ENCODE measurements around the gene KCTD2. TPM values are rescaled to one million over a fixed set of nuclear protein-coding genes. Genes with fewer than 3 reads are reported as not detected.

The KCTD2 gene
- polyA plus RNA-seq, 2 of the 4 experiments (the other 2 are of a cell fraction), result 18.8 to 31.3 TPM

DNA sequence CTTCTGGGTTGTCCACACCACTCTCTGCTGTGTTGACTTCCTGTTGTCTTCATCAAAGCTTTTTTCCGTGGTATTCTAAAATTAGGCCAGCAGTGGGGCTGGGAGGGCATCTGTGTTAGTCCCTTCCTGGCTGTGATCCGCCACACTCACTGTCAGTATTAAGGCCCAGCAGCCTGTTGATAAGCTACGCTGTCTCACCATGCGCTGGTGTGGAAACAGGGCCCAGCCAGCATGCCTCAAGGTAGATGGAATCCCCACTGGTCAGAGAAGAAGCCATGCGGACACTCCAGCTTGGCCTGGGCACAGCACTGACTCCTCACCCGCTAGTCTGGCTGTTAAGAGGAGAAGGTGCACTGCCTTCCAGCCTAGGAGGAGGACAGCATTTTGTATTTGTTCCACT, 48.2 kb upstream of the KCTD2 start:
- Histone ChIP-seq H3K9me3 (no peaks in the 10 kb centered on the region), H3K4me3 (no peak overlapping the region), H3K27ac (no peak overlapping the region), H3K4me1 (peaks cover 11% of the 10 kb centered on the region), H3K4me2 (no peak overlapping the region)
- ATAC-seq (no peak; a peak in 1 of 6 replicates), FAIRE-seq (no peak), DNase-seq (ENCODE audit: low read depth in 1 of 2, low spot score in 1 of 2) (no peak)
- POLR2A ChIA-PET, result interaction anchor here (1.2 to 1.5 kb wide), 3 partner anchors 13 to 36 kb away, joined by 3 to 7 read pairs (median 6); partner anchors contain the start of gene MRPL58
- WGBS (ENCODE audit: missing lambda C conversion rate), result 83% methylated on average over 6 of the region's 6 CpGs
- TF ChIP-seq BHLHE40 (IDR thresholded peaks at IDR 0.05; ENCODE audit: low read depth, low read length), result no peak
- TF ChIP-seq RNF2 (IDR thresholded peaks at IDR 0.05; ENCODE audit: borderline replicate concordance, low read depth), result no peak
- no peak for TF ChIP-seq ZSCAN20 (CRISPR knock-in tag; IDR thresholded peaks at IDR 0.05)
- no peak for TF ChIP-seq KDM5A (IDR thresholded peaks at IDR 0.05)
- TF ChIP-seq HOXB5 (CRISPR knock-in tag; IDR thresholded peaks at IDR 0.05), result no peak
- TF ChIP-seq, protein P1, sequence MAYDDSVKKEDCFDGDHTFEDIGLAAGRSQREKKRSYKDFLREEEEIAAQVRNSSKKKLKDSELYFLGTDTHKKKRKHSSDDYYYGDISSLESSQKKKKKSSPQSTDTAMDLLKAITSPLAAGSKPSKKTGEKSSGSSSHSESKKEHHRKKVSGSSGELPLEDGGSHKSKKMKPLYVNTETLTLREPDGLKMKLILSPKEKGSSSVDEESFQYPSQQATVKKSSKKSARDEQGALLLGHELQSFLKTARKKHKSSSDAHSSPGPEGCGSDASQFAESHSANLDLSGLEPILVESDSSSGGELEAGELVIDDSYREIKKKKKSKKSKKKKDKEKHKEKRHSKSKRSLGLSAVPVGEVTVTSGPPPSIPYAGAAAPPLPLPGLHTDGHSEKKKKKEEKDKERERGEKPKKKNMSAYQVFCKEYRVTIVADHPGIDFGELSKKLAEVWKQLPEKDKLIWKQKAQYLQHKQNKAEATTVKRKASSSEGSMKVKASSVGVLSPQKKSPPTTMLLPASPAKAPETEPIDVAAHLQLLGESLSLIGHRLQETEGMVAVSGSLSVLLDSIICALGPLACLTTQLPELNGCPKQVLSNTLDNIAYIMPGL (CRISPR knock-in tag; IDR thresholded peaks at IDR 0.05; ENCODE audit: borderline replicate concordance), result no peak
- TF ChIP-seq NFE2L2 (conservative IDR thresholded peaks at IDR 0.05; ENCODE audit: low read length), result no peak
- no peak for TF ChIP-seq ZNF302 (CRISPR knock-in tag; IDR thresholded peaks at IDR 0.05)
- no peak for TF ChIP-seq CHD2 (IDR thresholded peaks at IDR 0.05; ENCODE audit: low read length, partially characterized antibody)
- TF ChIP-seq HEYL (CRISPR knock-in tag; IDR thresholded peaks at IDR 0.05), result no peak
- no peak for TF ChIP-seq GATA3 (IDR thresholded peaks at IDR 0.05; ENCODE audit: borderline replicate concordance)
- TF ChIP-seq EHMT2 (IDR thresholded peaks at IDR 0.05; ENCODE audit: low read depth), result no peak
- no peak for TF ChIP-seq USF2 (IDR thresholded peaks at IDR 0.05)
- TF ChIP-seq FOXS1 (CRISPR knock-in tag; IDR thresholded peaks at IDR 0.05), result no peak
- TF ChIP-seq E2F6 (IDR thresholded peaks at IDR 0.05; ENCODE audit: borderline replicate concordance, low read depth), result no peak
- no peak for TF ChIP-seq CBX2 (IDR thresholded peaks at IDR 0.05; ENCODE audit: borderline replicate concordance, low read depth)
- TF ChIP-seq MAFK (IDR thresholded peaks at IDR 0.05; ENCODE audit: partially characterized antibody), result no peak
- TF ChIP-seq SMC3 (IDR thresholded peaks at IDR 0.05), result no peak
- TF ChIP-seq RAD21 (conservative IDR thresholded peaks at IDR 0.05 in 1 of 2, IDR thresholded peaks at IDR 0.05 in 1 of 2), result no peak
- TF ChIP-seq HDAC2 (IDR thresholded peaks at IDR 0.05), result no peak
- CTCF ChIA-PET, result interaction anchor here (0.5 to 17.5 kb wide), 11 partner anchors 3 to 324 kb away, joined by 3 to 332 read pairs (median 6); partner anchors contain the start of genes CDR2L, MIF4GD, MRPL58 and OTOP2

DNA sequence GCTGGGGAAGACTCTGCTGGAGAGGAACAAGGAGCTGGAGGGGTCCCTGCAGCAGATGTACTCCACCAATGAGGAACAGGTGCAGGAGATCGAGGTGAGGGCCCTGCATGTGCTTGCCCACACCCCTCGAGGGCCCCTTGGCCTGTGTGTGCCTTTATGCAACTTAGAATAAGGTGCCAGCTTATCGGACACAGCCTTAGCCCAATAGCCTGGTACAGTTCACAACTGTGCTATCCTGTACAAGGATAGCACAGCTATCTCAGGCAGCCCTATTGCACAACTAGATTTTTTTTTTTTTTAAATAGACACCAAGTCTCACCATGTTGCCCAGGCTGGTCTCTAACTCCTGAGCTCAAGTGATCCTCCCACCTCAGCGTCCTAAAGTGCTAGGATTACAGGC, 47.5 kb upstream of the KCTD2 start:
- Histone ChIP-seq H3K9me3 (no peaks in the 10 kb centered on the region), H3K27ac (no peak overlapping the region), H3K4me2 (no peak overlapping the region), H3K4me3 (no peak overlapping the region), H3K4me1 (peaks cover 4% of the 10 kb centered on the region)
- CTCF ChIA-PET, result interaction anchor here (0.5 to 17.5 kb wide), 10 partner anchors 4 to 323 kb away, joined by 3 to 332 read pairs (median 6); partner anchors contain the start of genes CDR2L, MRPL58 and OTOP2
- 87% methylated on average over 4 of the region's 4 CpGs for WGBS (ENCODE audit: missing lambda C conversion rate)
- DNase-seq (ENCODE audit: low read depth in 1 of 2, low spot score in 1 of 2) (no peak), ATAC-seq (no peak; a peak in 1 of 6 replicates), FAIRE-seq (no peak)
- POLR2A ChIA-PET, result interaction anchor here (0.6 to 1.5 kb wide), 4 partner anchors 12 to 46 kb away, joined by 3 to 7 read pairs (median 4); partner anchors contain the start of gene MRPL58
- TF ChIP-seq TP53 (CRISPR knock-in tag; IDR thresholded peaks at IDR 0.05) (no peak), PHF8 (IDR thresholded peaks at IDR 0.05; ENCODE audit: borderline replicate concordance, low read depth) (no peak), EHF (CRISPR knock-in tag; IDR thresholded peaks at IDR 0.05) (no peak), POLR2AphosphoS2 (conservative IDR thresholded peaks at IDR 0.05; ENCODE audit: low read length) (no peak), FOSB (CRISPR knock-in tag; IDR thresholded peaks at IDR 0.05) (no peak), HOXA7 (CRISPR knock-in tag; IDR thresholded peaks at IDR 0.05) (no peak), ZC3H11A (IDR thresholded peaks at IDR 0.05) (no peak), CEBPB (IDR thresholded peaks at IDR 0.05) (no peak), ZSCAN20 (CRISPR knock-in tag; IDR thresholded peaks at IDR 0.05) (no peak), HOXB13 (CRISPR knock-in tag; IDR thresholded peaks at IDR 0.05; ENCODE audit: low read depth) (no peak), NFE2L2 (conservative IDR thresholded peaks at IDR 0.05; ENCODE audit: low read length) (no peak), ZNF302 (CRISPR knock-in tag; IDR thresholded peaks at IDR 0.05) (no peak), MAX (IDR thresholded peaks at IDR 0.05) (no peak), FOXS1 (CRISPR knock-in tag; IDR thresholded peaks at IDR 0.05) (no peak), TFCP2L1 (CRISPR knock-in tag; IDR thresholded peaks at IDR 0.05) (no peak)
- TF ChIP-seq, protein P2, sequence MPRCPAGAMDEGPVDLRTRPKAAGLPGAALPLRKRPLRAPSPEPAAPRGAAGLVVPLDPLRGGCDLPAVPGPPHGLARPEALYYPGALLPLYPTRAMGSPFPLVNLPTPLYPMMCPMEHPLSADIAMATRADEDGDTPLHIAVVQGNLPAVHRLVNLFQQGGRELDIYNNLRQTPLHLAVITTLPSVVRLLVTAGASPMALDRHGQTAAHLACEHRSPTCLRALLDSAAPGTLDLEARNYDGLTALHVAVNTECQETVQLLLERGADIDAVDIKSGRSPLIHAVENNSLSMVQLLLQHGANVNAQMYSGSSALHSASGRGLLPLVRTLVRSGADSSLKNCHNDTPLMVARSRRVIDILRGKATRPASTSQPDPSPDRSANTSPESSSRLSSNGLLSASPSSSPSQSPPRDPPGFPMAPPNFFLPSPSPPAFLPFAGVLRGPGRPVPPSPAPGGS (IDR thresholded peaks at IDR 0.05), result no peak
- TF ChIP-seq, protein P3, sequence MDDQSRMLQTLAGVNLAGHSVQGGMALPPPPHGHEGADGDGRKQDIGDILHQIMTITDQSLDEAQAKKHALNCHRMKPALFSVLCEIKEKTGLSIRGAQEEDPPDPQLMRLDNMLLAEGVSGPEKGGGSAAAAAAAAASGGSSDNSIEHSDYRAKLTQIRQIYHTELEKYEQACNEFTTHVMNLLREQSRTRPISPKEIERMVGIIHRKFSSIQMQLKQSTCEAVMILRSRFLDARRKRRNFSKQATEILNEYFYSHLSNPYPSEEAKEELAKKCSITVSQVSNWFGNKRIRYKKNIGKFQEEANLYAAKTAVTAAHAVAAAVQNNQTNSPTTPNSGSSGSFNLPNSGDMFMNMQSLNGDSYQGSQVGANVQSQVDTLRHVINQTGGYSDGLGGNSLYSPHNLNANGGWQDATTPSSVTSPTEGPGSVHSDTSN (IDR thresholded peaks at IDR 0.05), result no peak
